A549 (cell line): ENCODE measurements around the gene ADAM30.

Source experiments
- CBX2 ChIP-seq: fragments of 200-600 bp; sonication (generic); IDR thresholded peaks from 2 replicates; pipeline ENCODE4 v1.6.1; 2016; ENCODE audit warnings: low read depth, mild to moderate bottlenecking, borderline replicate concordance
- FOSL2 ChIP-seq, 2 experiments: fragments of 450-650 bp in 1 of 2; fragments of >200 bp in 1 of 2; sonication (Bioruptor Twin) in 1 of 2; formaldehyde crosslinking; IDR thresholded peaks; 2 replicates each; pipeline versions ENCODE4 v1.5.0 to v1.6.1; 2016 to 2020; ENCODE audit warnings: mild to moderate bottlenecking in 1 of 2, moderate library complexity in 1 of 2
- HOXA7 ChIP-seq: fragments of 250-450 bp; sonication (Bioruptor Pico); IDR thresholded peaks from 2 replicates; pipeline ENCODE4 v1.5.0; 2020; ENCODE audit warnings: mild to moderate bottlenecking, moderate library complexity
- KDM1A ChIP-seq: fragments of 200-600 bp; sonication (generic); IDR thresholded peaks from 2 replicates; pipeline ENCODE4 v1.6.1; 2016; ENCODE audit warnings: low read depth, mild to moderate bottlenecking
- NR3C1 ChIP-seq: fragments of >200 bp; sonication (Bioruptor Twin); formaldehyde crosslinking; IDR thresholded peaks from 3 replicates; pipeline ENCODE4 v1.6.1; 2017
- POLR2A ChIP-seq: IDR thresholded peaks from 2 replicates; pipeline ENCODE4 v1.6.1; 2012; ENCODE audit warnings: mild to moderate bottlenecking, low read length
- RAD21 ChIP-seq, 2 experiments: fragments of >200 bp in 1 of 2; sonication (Bioruptor Twin) in 1 of 2; formaldehyde crosslinking in 1 of 2; IDR thresholded peaks in 1 of 2; conservative IDR thresholded peaks in 1 of 2; 2 replicates in 1 of 2; 3 replicates in 1 of 2; pipeline ENCODE4 v1.6.1; 2012 to 2018; ENCODE audit warnings: inconsistent platforms in 1 of 2
- REST ChIP-seq: fragments of 200-600 bp; sonication (generic); IDR thresholded peaks from 2 replicates; pipeline ENCODE4 v1.6.1; 2016; ENCODE audit warnings: antibody characterized with exemption, mild to moderate bottlenecking, moderate library complexity
- TP53 ChIP-seq: fragments of 250-450 bp; sonication (Bioruptor Pico); IDR thresholded peaks from 2 replicates; pipeline ENCODE4 v1.5.0; 2021; ENCODE audit warnings: mild to moderate bottlenecking, moderate library complexity
- ZFP36 ChIP-seq: fragments of 450-650 bp; IDR thresholded peaks from 2 replicates; pipeline ENCODE4 v1.6.1; 2014; ENCODE audit warnings: borderline replicate concordance; ENCODE audit not compliant: partially characterized antibody
- ZNF302 ChIP-seq: fragments of 250-450 bp; sonication (Bioruptor Pico); IDR thresholded peaks from 2 replicates; pipeline ENCODE4 v1.9.0; 2021; ENCODE audit warnings: inconsistent platforms, mild to moderate bottlenecking, moderate library complexity
- TF ChIP-seq, protein P1 (sequence below): fragments of >200 bp; sonication (Bioruptor Twin); formaldehyde crosslinking; IDR thresholded peaks from 3 replicates; pipeline ENCODE4 v1.5.1; 2016
- TF ChIP-seq, protein P2 (sequence below): fragments of 150-350 bp; IDR thresholded peaks from 2 replicates; pipeline ENCODE4 v1.6.1; 2014; ENCODE audit warnings: low read depth, mild to moderate bottlenecking, low read length
- TF ChIP-seq, protein P3 (sequence below): IDR thresholded peaks from 2 replicates; pipeline ENCODE4 v1.6.1; 2012

DNA sequence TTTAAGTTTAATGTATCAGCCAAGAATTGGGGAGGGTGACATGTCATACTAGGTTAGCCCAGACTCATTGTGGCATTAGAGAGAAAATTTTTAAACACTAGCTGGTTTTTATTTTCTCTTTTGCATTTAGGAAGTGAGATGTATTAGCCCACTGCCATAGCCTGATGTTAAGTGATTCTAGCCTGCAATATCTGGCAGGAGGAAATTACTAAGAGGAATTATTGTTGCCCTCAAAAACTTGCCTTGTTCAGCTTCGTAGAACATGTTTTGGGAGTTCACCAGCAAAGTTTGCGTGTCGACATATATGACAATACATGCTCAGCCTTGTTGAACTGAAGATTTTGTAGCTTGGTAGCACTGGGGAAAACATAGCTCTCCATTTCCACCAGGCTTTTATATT is 12.5 kb downstream of the ADAM30 start:
- TF ChIP-seq, protein P1, sequence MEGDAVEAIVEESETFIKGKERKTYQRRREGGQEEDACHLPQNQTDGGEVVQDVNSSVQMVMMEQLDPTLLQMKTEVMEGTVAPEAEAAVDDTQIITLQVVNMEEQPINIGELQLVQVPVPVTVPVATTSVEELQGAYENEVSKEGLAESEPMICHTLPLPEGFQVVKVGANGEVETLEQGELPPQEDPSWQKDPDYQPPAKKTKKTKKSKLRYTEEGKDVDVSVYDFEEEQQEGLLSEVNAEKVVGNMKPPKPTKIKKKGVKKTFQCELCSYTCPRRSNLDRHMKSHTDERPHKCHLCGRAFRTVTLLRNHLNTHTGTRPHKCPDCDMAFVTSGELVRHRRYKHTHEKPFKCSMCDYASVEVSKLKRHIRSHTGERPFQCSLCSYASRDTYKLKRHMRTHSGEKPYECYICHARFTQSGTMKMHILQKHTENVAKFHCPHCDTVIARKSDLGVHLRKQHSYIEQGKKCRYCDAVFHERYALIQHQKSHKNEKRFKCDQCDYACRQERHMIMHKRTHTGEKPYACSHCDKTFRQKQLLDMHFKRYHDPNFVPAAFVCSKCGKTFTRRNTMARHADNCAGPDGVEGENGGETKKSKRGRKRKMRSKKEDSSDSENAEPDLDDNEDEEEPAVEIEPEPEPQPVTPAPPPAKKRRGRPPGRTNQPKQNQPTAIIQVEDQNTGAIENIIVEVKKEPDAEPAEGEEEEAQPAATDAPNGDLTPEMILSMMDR = no peak
- no peak for TF ChIP-seq KDM1A
- TF ChIP-seq CBX2 = no peak
- TF ChIP-seq, protein P2, sequence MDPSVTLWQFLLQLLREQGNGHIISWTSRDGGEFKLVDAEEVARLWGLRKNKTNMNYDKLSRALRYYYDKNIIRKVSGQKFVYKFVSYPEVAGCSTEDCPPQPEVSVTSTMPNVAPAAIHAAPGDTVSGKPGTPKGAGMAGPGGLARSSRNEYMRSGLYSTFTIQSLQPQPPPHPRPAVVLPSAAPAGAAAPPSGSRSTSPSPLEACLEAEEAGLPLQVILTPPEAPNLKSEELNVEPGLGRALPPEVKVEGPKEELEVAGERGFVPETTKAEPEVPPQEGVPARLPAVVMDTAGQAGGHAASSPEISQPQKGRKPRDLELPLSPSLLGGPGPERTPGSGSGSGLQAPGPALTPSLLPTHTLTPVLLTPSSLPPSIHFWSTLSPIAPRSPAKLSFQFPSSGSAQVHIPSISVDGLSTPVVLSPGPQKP = no peak
- TF ChIP-seq NR3C1 = no peak
- no peak for TF ChIP-seq ZNF302
- TF ChIP-seq POLR2A = no peak
- TF ChIP-seq, protein P3, sequence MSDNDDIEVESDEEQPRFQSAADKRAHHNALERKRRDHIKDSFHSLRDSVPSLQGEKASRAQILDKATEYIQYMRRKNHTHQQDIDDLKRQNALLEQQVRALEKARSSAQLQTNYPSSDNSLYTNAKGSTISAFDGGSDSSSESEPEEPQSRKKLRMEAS = no peak
- TF ChIP-seq HOXA7 (CRISPR knock-in tag) = no peak
- TF ChIP-seq REST = no peak
- TF ChIP-seq RAD21 (conservative IDR thresholded peaks at IDR 0.05 in 1 of 2, IDR thresholded peaks at IDR 0.05 in 1 of 2) = no peak
- TF ChIP-seq ZFP36 = no peak
- no peak for TF ChIP-seq FOSL2 (IDR thresholded peaks at IDR 0.05)
- no peak for TF ChIP-seq FOSL2 (CRISPR knock-in tag; IDR thresholded peaks at IDR 0.05)
- no peak for TF ChIP-seq TP53 (CRISPR knock-in tag)
